Measurements from ENCODE around the gene ELK4. TPM values are rescaled to one million over a fixed set of nuclear protein-coding genes. Genes with fewer than 3 reads are reported as not detected.

The ELK4 gene
- polyA plus RNA-seq, 1 donor (not counting 4 experiments of a cell fraction or from before 2014, with no cell fraction given) = 8.6 TPM

DNA sequence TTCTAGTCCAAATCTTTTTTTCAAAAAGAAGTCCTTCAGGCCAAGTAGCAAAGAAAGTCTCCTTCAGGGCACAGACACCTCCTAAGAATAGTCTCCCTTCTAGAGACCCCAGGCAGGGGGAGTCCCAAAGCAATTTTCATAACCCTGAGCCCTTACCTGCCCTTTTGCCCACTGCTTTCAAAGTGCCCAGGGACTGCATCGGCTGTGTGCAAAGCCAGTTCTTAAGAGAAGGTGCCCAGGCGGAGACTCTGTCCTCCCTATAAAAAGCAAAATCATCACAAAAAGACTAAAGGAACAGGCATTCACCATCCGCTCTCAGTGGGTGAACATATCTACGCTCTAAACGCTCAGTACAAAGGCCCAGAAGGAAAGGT lies 32.2 kb downstream of the ELK4 start:
- Histone ChIP-seq H3K9me1 (ENCODE audit: control insufficient read depth, extremely low read depth, insufficient read depth, low read length) (no peaks in the 10 kb centered on the region), H3K79me2 (ENCODE audit: control insufficient read depth, insufficient read depth, low read length) (no peaks in the 10 kb centered on the region), H3K4me2 (ENCODE audit: control insufficient read depth, extremely low read depth, insufficient read depth, low read depth, low read length) (peak overlapping the region; percentile 50), H3K9me3 (ENCODE audit: control insufficient read depth, low read depth, low read length) (no peaks in the 10 kb centered on the region), H3K27me3 (ENCODE audit: control insufficient read depth, extremely low read depth, insufficient read depth, low read length) (no peaks in the 10 kb centered on the region), H3K4me3 (ENCODE audit: control insufficient read depth in 2 of 3, extremely low read depth in 1 of 3, insufficient read depth in 2 of 3, low read depth in 1 of 3, low read length in 3 of 3) (no peak overlapping the region), H3K27ac (ENCODE audit: control insufficient read depth, insufficient read depth, low read length) (peak overlapping the region; percentile 56), H2AFZ (ENCODE audit: control insufficient read depth, low read length) (no peak overlapping the region), H3K9ac (ENCODE audit: control insufficient read depth, extremely low read depth, insufficient read depth, low read length) (peak overlapping the region; percentile 11), H3K4me1 (ENCODE audit: control insufficient read depth, extremely low read depth, insufficient read depth, low read length) (peaks cover 44% of the 10 kb centered on the region), H3K36me3 (ENCODE audit: control insufficient read depth in 2 of 2, extremely low read depth in 1 of 2, insufficient read depth in 2 of 2, low read length in 2 of 2) (peaks cover 2 to 5% of the 10 kb centered on the region in 2 experiments), H4K20me1 (ENCODE audit: control insufficient read depth, extremely low read depth, insufficient read depth, low read length) (no peaks in the 10 kb centered on the region)
- dilution Hi-C loops (cut with MboI; ENCODE audit: extremely low pct_ligation_motif_present, low sequenced_read_pairs) = no loop called here
- FAIRE-seq (no peak), DNase-seq (ENCODE audit: low read depth, low spot score) (no peak)
- TF ChIP-seq CTCF (optimal IDR thresholded peaks at IDR 0.05 in 1 of 3, IDR thresholded peaks at IDR 0.05 in 1 of 3, conservative IDR thresholded peaks at IDR 0.05 in 1 of 3; ENCODE audit: extremely low read depth in 1 of 3, insufficient read depth in 2 of 3, low read length in 3 of 3) (no peak), EZH2 (IDR thresholded peaks at IDR 0.05; ENCODE audit: low read length) (no peak)

- peaks cover 40% of the 10 kb centered on the region for H3K4me1 ChIP-seq (ENCODE audit: control insufficient read depth, extremely low read depth, insufficient read depth, low read length)
- H3K4me2 ChIP-seq (ENCODE audit: control insufficient read depth, extremely low read depth, insufficient read depth, low read depth, low read length) = peak overlapping the region; percentile 50
- TF ChIP-seq EZH2 (IDR thresholded peaks at IDR 0.05; ENCODE audit: low read length) = no peak
- no peak for TF ChIP-seq CTCF (optimal IDR thresholded peaks at IDR 0.05 in 1 of 3, IDR thresholded peaks at IDR 0.05 in 1 of 3, conservative IDR thresholded peaks at IDR 0.05 in 1 of 3; ENCODE audit: extremely low read depth in 1 of 3, insufficient read depth in 2 of 3, low read length in 3 of 3)
- H4K20me1 ChIP-seq (ENCODE audit: control insufficient read depth, extremely low read depth, insufficient read depth, low read length) = no peaks in the 10 kb centered on the region
- H3K36me3 ChIP-seq (ENCODE audit: control insufficient read depth in 2 of 2, extremely low read depth in 1 of 2, insufficient read depth in 2 of 2, low read length in 2 of 2) = peaks cover 2 to 5% of the 10 kb centered on the region in 2 experiments
- no peak for FAIRE-seq
- DNase-seq (ENCODE audit: low read depth, low spot score) = no peak
- no peaks in the 10 kb centered on the region for H3K9me1 ChIP-seq (ENCODE audit: control insufficient read depth, extremely low read depth, insufficient read depth, low read length)
- no peaks in the 10 kb centered on the region for H3K79me2 ChIP-seq (ENCODE audit: control insufficient read depth, insufficient read depth, low read length)
- dilution Hi-C loops (cut with MboI; ENCODE audit: extremely low pct_ligation_motif_present, low sequenced_read_pairs) = no loop called here
- no peaks in the 10 kb centered on the region for H3K9me3 ChIP-seq (ENCODE audit: control insufficient read depth, low read depth, low read length)
- H3K27ac ChIP-seq (ENCODE audit: control insufficient read depth, insufficient read depth, low read length) = peak overlapping the region; percentile 56
- H3K9ac ChIP-seq (ENCODE audit: control insufficient read depth, extremely low read depth, insufficient read depth, low read length) = no peak overlapping the region
- no peaks in the 10 kb centered on the region for H3K27me3 ChIP-seq (ENCODE audit: control insufficient read depth, extremely low read depth, insufficient read depth, low read length)
- H2AFZ ChIP-seq (ENCODE audit: control insufficient read depth, low read length) = no peak overlapping the region
- no peak overlapping the region for H3K4me3 ChIP-seq (ENCODE audit: control insufficient read depth in 2 of 3, extremely low read depth in 1 of 3, insufficient read depth in 2 of 3, low read depth in 1 of 3, low read length in 3 of 3)
These were observed 32.8 kb downstream of the ELK4 start for GRCh38 chr1:205598841-205599668.
